ENCODE measurements around the gene ZBTB38.

The ZBTB38 gene

GRCh38 chr3:141388823-141389621 lies 20.7 kb downstream of the ZBTB38 start:
- TF ChIP-seq MYC (IDR thresholded peaks at IDR 0.05; ENCODE audit: low read depth, low read length) (no peak), POLR2A (IDR thresholded peaks at IDR 0.05; ENCODE audit: extremely low read depth, insufficient read length) (no peak), CTCF (IDR thresholded peaks at IDR 0.05; ENCODE audit: low read depth, low read length) (no peak), MAX (IDR thresholded peaks at IDR 0.05; ENCODE audit: low read depth, low read length) (no peak)
- no peak overlapping the region for H3K4me3 ChIP-seq (ENCODE audit: low read depth, low read length)
- DNase-seq (ENCODE audit: low read depth) = no peak

GRCh38 chr3:141389703-141390102 lies 21.4 kb downstream of the ZBTB38 start:
- no peak for DNase-seq (ENCODE audit: low read depth)
- H3K4me3 ChIP-seq (ENCODE audit: low read depth, low read length) = no peak overlapping the region
- TF ChIP-seq MYC (IDR thresholded peaks at IDR 0.05; ENCODE audit: low read depth, low read length) (no peak), POLR2A (IDR thresholded peaks at IDR 0.05; ENCODE audit: extremely low read depth, insufficient read length) (no peak), MAX (IDR thresholded peaks at IDR 0.05; ENCODE audit: low read depth, low read length) (no peak), CTCF (IDR thresholded peaks at IDR 0.05; ENCODE audit: low read depth, low read length) (no peak)

- no peak for DNase-seq (ENCODE audit: low read depth)
- TF ChIP-seq POLR2A (IDR thresholded peaks at IDR 0.05; ENCODE audit: extremely low read depth, insufficient read length) = no peak
- no peak for TF ChIP-seq MAX (IDR thresholded peaks at IDR 0.05; ENCODE audit: low read depth, low read length)
- no peak for TF ChIP-seq CTCF (IDR thresholded peaks at IDR 0.05; ENCODE audit: low read depth, low read length)
- H3K4me3 ChIP-seq (ENCODE audit: low read depth, low read length) = no peak overlapping the region
Measured at GRCh38 chr3:141390747-141391146, 22.4 kb downstream of the ZBTB38 start.

GRCh38 chr3:141391298-141391990 lies 23.1 kb downstream of the ZBTB38 start:
- no peak for TF ChIP-seq CTCF (IDR thresholded peaks at IDR 0.05; ENCODE audit: low read depth, low read length)
- no peak for TF ChIP-seq MAX (IDR thresholded peaks at IDR 0.05; ENCODE audit: low read depth, low read length)
- TF ChIP-seq POLR2A (IDR thresholded peaks at IDR 0.05; ENCODE audit: extremely low read depth, insufficient read length) = no peak
- TF ChIP-seq MYC (IDR thresholded peaks at IDR 0.05; ENCODE audit: low read depth, low read length) = no peak
- DNase-seq (ENCODE audit: low read depth) = no peak
- no peak overlapping the region for H3K4me3 ChIP-seq (ENCODE audit: low read depth, low read length)

GRCh38 chr3:141391991-141392316 lies 23.6 kb downstream of the ZBTB38 start:
- DNase-seq (ENCODE audit: low read depth) = no peak
- H3K4me3 ChIP-seq (ENCODE audit: low read depth, low read length) = no peak overlapping the region
- TF ChIP-seq MAX (IDR thresholded peaks at IDR 0.05; ENCODE audit: low read depth, low read length) = no peak
- TF ChIP-seq MYC (IDR thresholded peaks at IDR 0.05; ENCODE audit: low read depth, low read length) = no peak
- no peak for TF ChIP-seq CTCF (IDR thresholded peaks at IDR 0.05; ENCODE audit: low read depth, low read length)
- no peak for TF ChIP-seq POLR2A (IDR thresholded peaks at IDR 0.05; ENCODE audit: extremely low read depth, insufficient read length)

Measured in NB4 (cell line).